ENCODE data around the gene ZNF683.
"Not testable (repeated sequence)": the region's sequence is repeated elsewhere in the genome, so short reads cannot be mapped to it uniquely, and the experiment has no call there.

The ZNF683 gene

DNA sequence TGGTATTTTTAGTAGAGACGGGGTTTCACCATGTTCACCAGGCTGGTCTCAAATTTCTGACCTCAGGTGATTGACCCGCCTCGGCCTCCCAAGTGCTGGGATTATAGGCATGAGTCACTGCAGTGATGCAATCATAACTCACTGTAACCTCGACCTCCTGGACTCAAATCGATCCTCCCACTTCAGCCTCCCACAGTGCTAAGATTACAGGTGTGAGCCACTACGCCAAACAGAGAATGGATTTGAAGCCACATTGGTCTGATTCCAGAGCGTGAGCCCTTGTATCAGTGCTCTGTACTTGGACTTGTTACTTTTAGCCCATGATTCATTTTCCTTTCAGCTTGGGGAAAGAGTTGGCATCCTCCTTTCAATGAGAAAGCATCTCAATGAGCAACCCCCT is 14.9 kb upstream of the ZNF683 start:
- Histone ChIP-seq H3K9me3 (ENCODE audit: control insufficient read depth in 1 of 2, low read length in 2 of 2) (no peaks in the 10 kb centered on the region), H3K4me3 (ENCODE audit: low read depth in 1 of 2, low read length in 2 of 2) (no peak overlapping the region), H3K4me1 (ENCODE audit: control insufficient read depth in 1 of 2, insufficient read depth in 2 of 2, low read length in 2 of 2) (no peaks in the 10 kb centered on the region), H3K27me3 (ENCODE audit: control insufficient read depth in 1 of 2, insufficient read depth in 2 of 2, low read length in 2 of 2) (no peaks in the 10 kb centered on the region), H3K27ac (ENCODE audit: low read depth, low read length) (no peak overlapping the region), H3K36me3 (ENCODE audit: control insufficient read depth in 1 of 2, insufficient read depth in 2 of 2, low read length in 2 of 2) (no peaks in the 10 kb centered on the region), H3K9ac (ENCODE audit: low read depth in 1 of 2, low read length in 2 of 2) (no peak overlapping the region)

- H3K27me3 ChIP-seq (ENCODE audit: control insufficient read depth in 1 of 2, insufficient read depth in 2 of 2, low read length in 2 of 2); H3K27ac ChIP-seq (ENCODE audit: low read depth, low read length); H3K9me3 ChIP-seq (ENCODE audit: control insufficient read depth in 1 of 2, low read length in 2 of 2); H3K4me3 ChIP-seq (ENCODE audit: low read depth in 1 of 2, low read length in 2 of 2); H3K36me3 ChIP-seq (ENCODE audit: control insufficient read depth in 1 of 2, insufficient read depth in 2 of 2, low read length in 2 of 2); H3K4me1 ChIP-seq (ENCODE audit: control insufficient read depth in 1 of 2, insufficient read depth in 2 of 2, low read length in 2 of 2); H3K9ac ChIP-seq (ENCODE audit: low read depth in 1 of 2, low read length in 2 of 2): not testable (repeated sequence)
Observed at GRCh38 chr1:26385063-26385462, 12.5 kb upstream of the ZNF683 start.

DNA sequence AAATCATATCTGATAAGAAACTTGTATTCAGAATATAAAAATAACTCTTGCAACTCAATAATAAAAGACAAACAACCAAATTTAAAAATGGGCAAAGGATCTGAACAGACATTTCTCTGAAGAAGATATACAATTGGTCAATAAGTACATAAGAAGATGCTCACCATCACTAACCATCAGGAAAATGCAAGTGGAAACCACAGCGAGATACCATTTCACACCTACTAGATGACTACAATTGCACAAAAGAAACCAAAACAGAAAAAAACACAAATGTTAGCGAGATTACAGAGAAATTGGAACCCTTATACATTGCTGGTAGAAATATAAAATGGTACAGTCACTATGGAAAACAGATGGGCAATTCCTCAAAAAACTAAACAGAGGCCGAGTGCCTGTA is 11.5 kb upstream of the ZNF683 start:
- Histone ChIP-seq H3K27me3 (ENCODE audit: control insufficient read depth in 1 of 2, insufficient read depth in 2 of 2, low read length in 2 of 2) (no peaks in the 10 kb centered on the region), H3K36me3 (ENCODE audit: control insufficient read depth in 1 of 2, insufficient read depth in 2 of 2, low read length in 2 of 2) (no peaks in the 10 kb centered on the region), H3K4me3 (ENCODE audit: low read depth in 1 of 2, low read length in 2 of 2) (no peak overlapping the region), H3K4me1 (ENCODE audit: control insufficient read depth in 1 of 2, insufficient read depth in 2 of 2, low read length in 2 of 2) (no peaks in the 10 kb centered on the region), H3K27ac (ENCODE audit: low read depth, low read length) (no peak overlapping the region), H3K9me3 (ENCODE audit: control insufficient read depth in 1 of 2, low read length in 2 of 2) (no peaks in the 10 kb centered on the region), H3K9ac (ENCODE audit: low read depth in 1 of 2, low read length in 2 of 2) (no peak overlapping the region)

DNA sequence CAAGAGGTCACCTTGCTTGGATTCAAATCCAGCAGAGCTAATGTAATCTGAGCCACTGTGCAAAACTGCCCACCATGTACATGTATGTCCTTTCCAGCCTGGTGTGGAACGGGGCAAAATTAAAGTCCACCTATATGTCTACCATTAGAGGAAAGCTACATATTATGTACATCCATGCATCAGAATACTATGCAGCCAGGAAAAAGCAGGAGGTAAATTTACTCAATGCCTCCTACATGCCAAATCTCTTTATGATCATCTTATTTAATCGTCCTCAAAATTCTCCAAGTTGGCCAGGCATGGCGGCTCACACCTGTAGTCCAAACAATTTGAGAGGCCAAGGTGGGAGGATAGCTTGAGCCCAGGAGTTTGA is 6.3 kb upstream of the ZNF683 start:
- no peak overlapping the region for H3K27ac ChIP-seq (ENCODE audit: low read depth, low read length)

GRCh38 chr1:26378088-26378878 is 5.7 kb upstream of the ZNF683 start:
- no peak overlapping the region for H3K9ac ChIP-seq (ENCODE audit: low read depth in 1 of 2, low read length in 2 of 2)
- no peaks in the 10 kb centered on the region for H3K9me3 ChIP-seq (ENCODE audit: control insufficient read depth in 1 of 2, low read length in 2 of 2)
- H3K27ac ChIP-seq (ENCODE audit: low read depth, low read length): no peak overlapping the region
- H3K36me3 ChIP-seq (ENCODE audit: control insufficient read depth in 1 of 2, insufficient read depth in 2 of 2, low read length in 2 of 2): no peaks in the 10 kb centered on the region
- peaks cover 7 to 15% of the 10 kb centered on the region in 2 donors for H3K4me1 ChIP-seq (ENCODE audit: control insufficient read depth in 1 of 2, insufficient read depth in 2 of 2, low read length in 2 of 2)
- H3K4me3 ChIP-seq (ENCODE audit: low read depth in 1 of 2, low read length in 2 of 2): peak overlapping the region in 1 of 2 donors; percentile 13
- no peaks in the 10 kb centered on the region for H3K27me3 ChIP-seq (ENCODE audit: control insufficient read depth in 1 of 2, insufficient read depth in 2 of 2, low read length in 2 of 2)

More for the DNA sequence above, 6.3 kb upstream of the ZNF683 start:
- Histone ChIP-seq H3K9me3 (ENCODE audit: control insufficient read depth in 1 of 2, low read length in 2 of 2) (no peaks in the 10 kb centered on the region), H3K4me1 (ENCODE audit: control insufficient read depth in 1 of 2, insufficient read depth in 2 of 2, low read length in 2 of 2) (peaks cover 7 to 15% of the 10 kb centered on the region in 2 donors), H3K27me3 (ENCODE audit: control insufficient read depth in 1 of 2, insufficient read depth in 2 of 2, low read length in 2 of 2) (no peaks in the 10 kb centered on the region), H3K9ac (ENCODE audit: low read depth in 1 of 2, low read length in 2 of 2) (no peak overlapping the region), H3K36me3 (ENCODE audit: control insufficient read depth in 1 of 2, insufficient read depth in 2 of 2, low read length in 2 of 2) (no peaks in the 10 kb centered on the region), H3K4me3 (ENCODE audit: low read depth in 1 of 2, low read length in 2 of 2) (no peak overlapping the region)

DNA sequence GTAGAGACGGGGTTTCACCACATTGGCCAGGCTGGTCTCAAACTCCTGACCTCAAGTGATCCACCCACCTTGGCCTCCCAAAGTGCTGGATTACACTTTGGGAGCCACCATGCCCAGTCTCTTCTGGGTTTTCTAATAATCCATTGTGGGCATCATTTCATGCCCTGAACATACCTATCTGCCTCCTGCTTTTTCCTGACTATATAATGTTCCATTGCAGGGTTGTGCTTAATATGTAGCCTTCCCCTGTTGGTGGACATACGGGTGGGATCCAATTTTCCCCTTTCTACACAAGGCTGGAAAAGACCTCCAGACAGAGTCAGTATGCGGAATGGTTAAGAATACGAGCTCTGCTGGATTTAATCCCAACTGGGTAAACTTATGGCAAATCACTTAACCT is 3.5 kb upstream of the ZNF683 start:
- Histone ChIP-seq H3K9me3 (ENCODE audit: control insufficient read depth in 1 of 2, low read length in 2 of 2) (no peaks in the 10 kb centered on the region), H3K9ac (ENCODE audit: low read depth in 1 of 2, low read length in 2 of 2) (no peak overlapping the region), H3K4me1 (ENCODE audit: control insufficient read depth in 1 of 2, insufficient read depth in 2 of 2, low read length in 2 of 2) (peaks cover 7 to 20% of the 10 kb centered on the region in 2 donors), H3K36me3 (ENCODE audit: control insufficient read depth in 1 of 2, insufficient read depth in 2 of 2, low read length in 2 of 2) (no peaks in the 10 kb centered on the region), H3K27me3 (ENCODE audit: control insufficient read depth in 1 of 2, insufficient read depth in 2 of 2, low read length in 2 of 2) (no peaks in the 10 kb centered on the region), H3K27ac (ENCODE audit: low read depth, low read length) (no peak overlapping the region), H3K4me3 (ENCODE audit: low read depth in 1 of 2, low read length in 2 of 2) (no peak overlapping the region)

GRCh38 chr1:26375081-26375480 is 2.5 kb upstream of the ZNF683 start:
- Histone ChIP-seq H3K27me3 (ENCODE audit: control insufficient read depth in 1 of 2, insufficient read depth in 2 of 2, low read length in 2 of 2) (no peaks in the 10 kb centered on the region), H3K27ac (ENCODE audit: low read depth, low read length) (no peak overlapping the region), H3K4me3 (ENCODE audit: low read depth in 1 of 2, low read length in 2 of 2) (no peak overlapping the region), H3K36me3 (ENCODE audit: control insufficient read depth in 1 of 2, insufficient read depth in 2 of 2, low read length in 2 of 2) (no peaks in the 10 kb centered on the region), H3K4me1 (ENCODE audit: control insufficient read depth in 1 of 2, insufficient read depth in 2 of 2, low read length in 2 of 2) (peaks cover 7 to 20% of the 10 kb centered on the region in 2 donors), H3K9ac (ENCODE audit: low read depth in 1 of 2, low read length in 2 of 2) (no peak overlapping the region), H3K9me3 (ENCODE audit: control insufficient read depth in 1 of 2, low read length in 2 of 2) (no peaks in the 10 kb centered on the region)

GRCh38 chr1:26374361-26374760 is 1.8 kb upstream of the ZNF683 start:
- H3K9me3 ChIP-seq (ENCODE audit: control insufficient read depth in 1 of 2, low read length in 2 of 2); H3K4me3 ChIP-seq (ENCODE audit: low read depth in 1 of 2, low read length in 2 of 2); H3K9ac ChIP-seq (ENCODE audit: low read depth in 1 of 2, low read length in 2 of 2); H3K27me3 ChIP-seq (ENCODE audit: control insufficient read depth in 1 of 2, insufficient read depth in 2 of 2, low read length in 2 of 2); H3K27ac ChIP-seq (ENCODE audit: low read depth, low read length); H3K36me3 ChIP-seq (ENCODE audit: control insufficient read depth in 1 of 2, insufficient read depth in 2 of 2, low read length in 2 of 2): not testable (repeated sequence)
- H3K4me1 ChIP-seq (ENCODE audit: control insufficient read depth in 1 of 2, insufficient read depth in 2 of 2, low read length in 2 of 2): peaks cover 7 to 20% of the 10 kb centered on the region in 2 donors

DNA sequence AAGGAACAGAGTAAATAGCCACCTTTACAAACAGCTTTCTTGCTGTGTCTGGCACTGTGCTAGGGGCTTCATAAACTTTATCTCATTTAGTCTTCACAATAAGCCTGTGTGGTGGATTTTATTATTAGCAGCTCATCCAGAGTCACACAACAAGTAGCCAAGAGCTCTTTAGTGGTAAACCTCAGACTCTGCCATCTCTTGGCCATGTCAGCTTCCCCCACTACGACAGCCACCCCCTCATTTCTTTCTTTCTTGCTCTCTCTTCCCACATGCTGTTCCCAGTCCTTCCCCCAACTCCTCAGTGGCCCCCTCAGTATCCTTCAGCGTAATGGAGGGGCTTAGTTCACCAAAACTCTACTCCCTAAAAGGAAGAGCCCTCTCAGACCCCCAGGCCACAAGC is 1.2 kb upstream of the ZNF683 start:
- peaks cover 7 to 18% of the 10 kb centered on the region in 2 donors for H3K4me1 ChIP-seq (ENCODE audit: control insufficient read depth in 1 of 2, insufficient read depth in 2 of 2, low read length in 2 of 2)
- no peaks in the 10 kb centered on the region for H3K9me3 ChIP-seq (ENCODE audit: control insufficient read depth in 1 of 2, low read length in 2 of 2)
- no peak overlapping the region for H3K4me3 ChIP-seq (ENCODE audit: low read depth in 1 of 2, low read length in 2 of 2)
- no peaks in the 10 kb centered on the region for H3K36me3 ChIP-seq (ENCODE audit: control insufficient read depth in 1 of 2, insufficient read depth in 2 of 2, low read length in 2 of 2)
- H3K27ac ChIP-seq (ENCODE audit: low read depth, low read length): no peak overlapping the region
- no peaks in the 10 kb centered on the region for H3K27me3 ChIP-seq (ENCODE audit: control insufficient read depth in 1 of 2, insufficient read depth in 2 of 2, low read length in 2 of 2)
- H3K9ac ChIP-seq (ENCODE audit: low read depth in 1 of 2, low read length in 2 of 2): no peak overlapping the region

- no peaks in the 10 kb centered on the region for H3K27me3 ChIP-seq (ENCODE audit: control insufficient read depth in 1 of 2, insufficient read depth in 2 of 2, low read length in 2 of 2)
- H3K9ac ChIP-seq (ENCODE audit: low read depth in 1 of 2, low read length in 2 of 2): no peak overlapping the region
- H3K9me3 ChIP-seq (ENCODE audit: control insufficient read depth in 1 of 2, low read length in 2 of 2): no peaks in the 10 kb centered on the region
- H3K4me1 ChIP-seq (ENCODE audit: control insufficient read depth in 1 of 2, insufficient read depth in 2 of 2, low read length in 2 of 2): peaks cover 2 to 13% of the 10 kb centered on the region in 2 donors
- H3K27ac ChIP-seq (ENCODE audit: low read depth, low read length): no peak overlapping the region
- H3K36me3 ChIP-seq (ENCODE audit: control insufficient read depth in 1 of 2, insufficient read depth in 2 of 2, low read length in 2 of 2): no peaks in the 10 kb centered on the region
- no peak overlapping the region for H3K4me3 ChIP-seq (ENCODE audit: low read depth in 1 of 2, low read length in 2 of 2)
Observed at GRCh38 chr1:26373281-26373680, 731 bp upstream of the ZNF683 start.

All from duodenal mucosa (tissue), 2 donors.